Vagina (tissue), 2 donors: Measurements from ENCODE around the gene USP54.

Source experiments
- POLR2A ChIP-seq, 2 donors: fragments of 450-650 bp; IDR thresholded peaks; one replicate each; pipeline ENCODE4 v1.6.1; 2017; ENCODE audit warnings: antibody characterized with exemption in 2 of 2, mild to moderate bottlenecking in 2 of 2, moderate library complexity in 2 of 2
- POLR2AphosphoS5 ChIP-seq, 2 donors: sonication (generic); formaldehyde crosslinking; IDR thresholded peaks; one replicate each; pipeline ENCODE4 v1.9.0; 2017; ENCODE audit warnings: antibody characterized with exemption in 2 of 2, mild to moderate bottlenecking in 2 of 2, low read depth in 1 of 2; ENCODE audit not compliant: insufficient read depth in 1 of 2
- TF ChIP-seq, protein P1 (sequence below), 3 experiments: fragments of 450-650 bp in 2 of 3; fragments of 200-600 bp in 1 of 3; sonication (generic) in 1 of 3; IDR thresholded peaks; one replicate each; pipeline ENCODE4 v1.5.1; 2017 to 2019; ENCODE audit warnings: antibody characterized with exemption in 3 of 3, mild to moderate bottlenecking in 2 of 3, moderate library complexity in 2 of 3

DNA sequence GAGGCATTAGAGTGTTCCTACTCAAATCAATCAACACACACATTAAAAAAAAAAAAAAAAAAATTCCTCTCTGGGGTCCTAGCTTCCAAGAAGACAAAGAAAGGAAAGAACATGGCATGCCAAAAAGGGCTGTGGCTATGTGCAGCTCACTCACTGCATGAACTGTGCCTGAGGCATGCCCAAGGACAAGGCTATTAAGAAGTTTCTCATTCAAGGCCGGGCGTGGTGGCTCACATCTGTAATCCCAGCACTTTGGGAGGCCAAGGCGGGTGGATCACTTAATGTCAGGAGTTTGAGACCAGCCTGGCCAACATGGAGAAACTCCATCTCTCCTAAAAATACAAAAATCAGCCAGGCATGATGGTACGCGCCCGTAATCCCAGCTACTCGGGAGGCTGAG is 53.4 kb downstream of the USP54 start:
- TF ChIP-seq, protein P1, sequence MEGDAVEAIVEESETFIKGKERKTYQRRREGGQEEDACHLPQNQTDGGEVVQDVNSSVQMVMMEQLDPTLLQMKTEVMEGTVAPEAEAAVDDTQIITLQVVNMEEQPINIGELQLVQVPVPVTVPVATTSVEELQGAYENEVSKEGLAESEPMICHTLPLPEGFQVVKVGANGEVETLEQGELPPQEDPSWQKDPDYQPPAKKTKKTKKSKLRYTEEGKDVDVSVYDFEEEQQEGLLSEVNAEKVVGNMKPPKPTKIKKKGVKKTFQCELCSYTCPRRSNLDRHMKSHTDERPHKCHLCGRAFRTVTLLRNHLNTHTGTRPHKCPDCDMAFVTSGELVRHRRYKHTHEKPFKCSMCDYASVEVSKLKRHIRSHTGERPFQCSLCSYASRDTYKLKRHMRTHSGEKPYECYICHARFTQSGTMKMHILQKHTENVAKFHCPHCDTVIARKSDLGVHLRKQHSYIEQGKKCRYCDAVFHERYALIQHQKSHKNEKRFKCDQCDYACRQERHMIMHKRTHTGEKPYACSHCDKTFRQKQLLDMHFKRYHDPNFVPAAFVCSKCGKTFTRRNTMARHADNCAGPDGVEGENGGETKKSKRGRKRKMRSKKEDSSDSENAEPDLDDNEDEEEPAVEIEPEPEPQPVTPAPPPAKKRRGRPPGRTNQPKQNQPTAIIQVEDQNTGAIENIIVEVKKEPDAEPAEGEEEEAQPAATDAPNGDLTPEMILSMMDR (IDR thresholded peaks at IDR 0.05): no peak
- TF ChIP-seq POLR2A (IDR thresholded peaks at IDR 0.05): no peak
- TF ChIP-seq POLR2AphosphoS5 (IDR thresholded peaks at IDR 0.05; ENCODE audit: insufficient read depth in 1 of 2, low read depth in 1 of 2): no peak
